Loucy (cell line): ENCODE results near the gene HAGH.
"Not testable (repeated sequence)": the region's sequence is repeated elsewhere in the genome, so short reads cannot be mapped to it uniquely, and the experiment has no call there.

Source experiments
- EZH2phosphoT487 ChIP-seq: fragments of 200-600 bp; IDR thresholded peaks from 2 replicates; pipeline ENCODE4 v1.6.1; 2018; ENCODE audit warnings: antibody characterized with exemption, mild to moderate bottlenecking, moderate library complexity, borderline replicate concordance
- TF ChIP-seq, protein P1 (sequence below): fragments of 200-600 bp; sonication (generic); conservative IDR thresholded peaks from 2 replicates; pipeline ENCODE4 v1.5.1; 2014; ENCODE audit warnings: mild to moderate bottlenecking, antibody characterized with exemption, low read length

GRCh38 chr16:1799263-1799662 is 27.4 kb downstream of the HAGH start:
- TF ChIP-seq EZH2phosphoT487: not testable (repeated sequence)
- TF ChIP-seq, protein P1, sequence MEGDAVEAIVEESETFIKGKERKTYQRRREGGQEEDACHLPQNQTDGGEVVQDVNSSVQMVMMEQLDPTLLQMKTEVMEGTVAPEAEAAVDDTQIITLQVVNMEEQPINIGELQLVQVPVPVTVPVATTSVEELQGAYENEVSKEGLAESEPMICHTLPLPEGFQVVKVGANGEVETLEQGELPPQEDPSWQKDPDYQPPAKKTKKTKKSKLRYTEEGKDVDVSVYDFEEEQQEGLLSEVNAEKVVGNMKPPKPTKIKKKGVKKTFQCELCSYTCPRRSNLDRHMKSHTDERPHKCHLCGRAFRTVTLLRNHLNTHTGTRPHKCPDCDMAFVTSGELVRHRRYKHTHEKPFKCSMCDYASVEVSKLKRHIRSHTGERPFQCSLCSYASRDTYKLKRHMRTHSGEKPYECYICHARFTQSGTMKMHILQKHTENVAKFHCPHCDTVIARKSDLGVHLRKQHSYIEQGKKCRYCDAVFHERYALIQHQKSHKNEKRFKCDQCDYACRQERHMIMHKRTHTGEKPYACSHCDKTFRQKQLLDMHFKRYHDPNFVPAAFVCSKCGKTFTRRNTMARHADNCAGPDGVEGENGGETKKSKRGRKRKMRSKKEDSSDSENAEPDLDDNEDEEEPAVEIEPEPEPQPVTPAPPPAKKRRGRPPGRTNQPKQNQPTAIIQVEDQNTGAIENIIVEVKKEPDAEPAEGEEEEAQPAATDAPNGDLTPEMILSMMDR: not testable (repeated sequence)
